DMS114 treated with DMSO at 0.1 percent for 48 hours (cell line): ENCODE data around the gene TARBP1.

Experiments used
- DNase-seq: peaks from one replicate; lab custom pipeline; 2025; ENCODE audit not compliant: unreplicated experiment; lab: John Stamatoyannopoulos, UW

TARBP1 gene

GRCh38 chr1:234355782-234356510 lies 123.0 kb downstream of the TARBP1 start:
- DNase-seq, result no peak

GRCh38 chr1:234348964-234349363 lies 130.0 kb downstream of the TARBP1 start:
- DNase-seq, result no peak

GRCh38 chr1:234345237-234345636 lies 133.7 kb downstream of the TARBP1 start:
- no peak for DNase-seq

GRCh38 chr1:234342774-234343173 lies 136.2 kb downstream of the TARBP1 start:
- no peak for DNase-seq
